Activated T-helper 2 cell treated with anti-CD3 and anti-CD28 coated beads, Interferon-gamma antibody, Interleukin-2, Interleukin-4, amounts not matched to agents 10 μg/mL and 5 μg/mL and 100 μg/mL, durations not matched to agents 14 hours and 24 hours and 36 hours (primary cell): ENCODE measurements around the gene ZBTB11. TPM values are rescaled to one million over a fixed set of nuclear protein-coding genes. Genes with fewer than 3 reads are reported as not detected.
"Not testable (repeated sequence)": the region's sequence is repeated elsewhere in the genome, so short reads cannot be mapped to it uniquely, and the experiment has no call there.

Source experiments
- DNase-seq: peaks from one replicate; pipeline ENCODE4 v3.0.0; 2021; ENCODE audit warnings: low spot score
- H3K27ac Mint-ChIP-seq: one replicate; pipeline ENCODE4 v1.8.0; 2021; ENCODE audit warnings: mixed read lengths
- H3K27me3 Mint-ChIP-seq: one replicate; pipeline ENCODE4 v1.8.0; 2021; ENCODE audit warnings: low read depth, mixed read lengths
- H3K36me3 Mint-ChIP-seq: one replicate; pipeline ENCODE4 v1.8.0; 2021; ENCODE audit warnings: low read depth, mixed read lengths
- H3K4me1 Mint-ChIP-seq: one replicate; pipeline ENCODE4 v1.8.0; 2021; ENCODE audit warnings: low read depth, mixed read lengths
- H3K4me3 Mint-ChIP-seq: one replicate; pipeline ENCODE4 v1.8.0; 2021; ENCODE audit warnings: low read depth, mild to moderate bottlenecking, moderate library complexity, mixed read lengths
- H3K9me3 Mint-ChIP-seq: one replicate; pipeline ENCODE4 v1.8.0; 2021; ENCODE audit warnings: mixed read lengths
- intact Hi-C: fragments of 100-400 bp; cut with micrococcal nuclease; formaldehyde crosslinking; loops from one replicate; pipeline ENCODE4 v1.15.1; 2023
- total RNA-seq: library from RNA; stranded (reverse); gene quantifications from 2 replicates; pipeline ENCODE4 v1.2.3, GENCODE V29; 2022

ZBTB11 gene
- total RNA-seq, 1 donor from 2014 or later, result 27.5 TPM

- Mint-ChIP-seq H3K9me3 (no peaks in the 10 kb centered on the region), H3K36me3 (peaks cover 73% of the 10 kb centered on the region), H3K4me1 (no peaks in the 10 kb centered on the region), H3K27ac (no peak overlapping the region), H3K27me3 (no peaks in the 10 kb centered on the region), H3K4me3 (no peak overlapping the region)
- no peak for DNase-seq
- intact Hi-C loops, result no loop called here
These were observed 16.2 kb downstream of the ZBTB11 start for GRCh38 chr3:101660714-101661113.

- H3K36me3 Mint-ChIP-seq, result peaks cover 89% of the 10 kb centered on the region
- intact Hi-C loops, result no loop called here
These were observed 20.3 kb downstream of the ZBTB11 start for GRCh38 chr3:101656651-101657050.

GRCh38 chr3:101646726-101647125 lies 30.2 kb downstream of the ZBTB11 start:
- no peak overlapping the region for H3K27ac Mint-ChIP-seq
- peaks cover 26% of the 10 kb centered on the region for H3K4me1 Mint-ChIP-seq
- intact Hi-C loops, result no loop called here
- peaks cover 35% of the 10 kb centered on the region for H3K36me3 Mint-ChIP-seq
- H3K4me3 Mint-ChIP-seq, result no peak overlapping the region
- H3K9me3 Mint-ChIP-seq, result no peaks in the 10 kb centered on the region
- no peaks in the 10 kb centered on the region for H3K27me3 Mint-ChIP-seq
- DNase-seq, result no peak

More at GRCh38 chr3:101656651-101657050, 20.3 kb downstream of the ZBTB11 start:
- DNase-seq, result no peak
- H3K27me3 Mint-ChIP-seq, result no peaks in the 10 kb centered on the region
- no peaks in the 10 kb centered on the region for H3K9me3 Mint-ChIP-seq
- H3K4me1 Mint-ChIP-seq, result no peaks in the 10 kb centered on the region
- no peak overlapping the region for H3K4me3 Mint-ChIP-seq
- no peak overlapping the region for H3K27ac Mint-ChIP-seq

- intact Hi-C loops, result loop anchor here (1.0 to 5.0 kb wide), 3 partner anchors 33 to 262 kb away; partner anchors contain the start of genes PCNP and ZBTB11
- DNase-seq, result peak; percentile 29
- no peaks in the 10 kb centered on the region for H3K27me3 Mint-ChIP-seq
- H3K9me3 Mint-ChIP-seq, result no peaks in the 10 kb centered on the region
- H3K27ac Mint-ChIP-seq, result peak overlapping the region; percentile 78
- peak overlapping the region; percentile 5 for H3K4me3 Mint-ChIP-seq
- peaks cover 18% of the 10 kb centered on the region for H3K36me3 Mint-ChIP-seq
- peaks cover 24% of the 10 kb centered on the region for H3K4me1 Mint-ChIP-seq
These were observed 32.9 kb downstream of the ZBTB11 start for GRCh38 chr3:101643861-101644613.

GRCh38 chr3:101643009-101643844 lies 33.7 kb downstream of the ZBTB11 start:
- Mint-ChIP-seq H3K9me3 (no peaks in the 10 kb centered on the region), H3K4me3 (no peak overlapping the region), H3K4me1 (peaks cover 24% of the 10 kb centered on the region), H3K27ac (peak overlapping the region; percentile 78), H3K27me3 (no peaks in the 10 kb centered on the region), H3K36me3 (peaks cover 12% of the 10 kb centered on the region)
- no peak for DNase-seq
- intact Hi-C loops, result loop anchor here (5.0 kb wide), 2 partner anchors 34 to 261 kb away; partner anchors contain the start of gene ZBTB11

- Mint-ChIP-seq H3K27ac (no peak overlapping the region), H3K4me1 (peaks cover 24% of the 10 kb centered on the region), H3K9me3 (no peaks in the 10 kb centered on the region), H3K36me3 (peaks cover 8% of the 10 kb centered on the region), H3K27me3 (no peaks in the 10 kb centered on the region), H3K4me3 (no peak overlapping the region)
- no peak for DNase-seq
- intact Hi-C loops, result loop anchor here (5.0 kb wide), 2 partner anchors 35 to 260 kb away; partner anchors contain the start of gene ZBTB11
These were observed 34.5 kb downstream of the ZBTB11 start for GRCh38 chr3:101642441-101642840.

- H3K9me3 Mint-ChIP-seq, H3K36me3 Mint-ChIP-seq, DNase-seq, H3K27me3 Mint-ChIP-seq, H3K27ac Mint-ChIP-seq, H3K4me3 Mint-ChIP-seq: not testable (repeated sequence)
- H3K4me1 Mint-ChIP-seq, result peaks cover 24% of the 10 kb centered on the region
- intact Hi-C loops, result loop anchor here (5.0 kb wide), 2 partner anchors 36 to 259 kb away; partner anchors contain the start of gene ZBTB11
These were observed 35.4 kb downstream of the ZBTB11 start for GRCh38 chr3:101641397-101642115.

- peaks cover 21% of the 10 kb centered on the region for H3K4me1 Mint-ChIP-seq
- intact Hi-C loops, result loop anchor here (5.0 kb wide), 2 partner anchors 37 to 258 kb away; partner anchors contain the start of gene ZBTB11
- no peaks in the 10 kb centered on the region for H3K36me3 Mint-ChIP-seq
These were observed 36.7 kb downstream of the ZBTB11 start for GRCh38 chr3:101640256-101640655.

GRCh38 chr3:101639280-101639963 lies 37.5 kb downstream of the ZBTB11 start:
- H3K4me3 Mint-ChIP-seq, result no peak overlapping the region

More at GRCh38 chr3:101640256-101640655, 36.7 kb downstream of the ZBTB11 start:
- Mint-ChIP-seq H3K9me3 (no peaks in the 10 kb centered on the region), H3K4me3 (no peak overlapping the region), H3K27me3 (no peaks in the 10 kb centered on the region), H3K27ac (no peak overlapping the region)
- DNase-seq, result no peak

GRCh38 chr3:101638261-101638745 lies 38.6 kb downstream of the ZBTB11 start:
- no peaks in the 10 kb centered on the region for H3K36me3 Mint-ChIP-seq
- H3K9me3 Mint-ChIP-seq, result no peaks in the 10 kb centered on the region
- no peak for DNase-seq
- peaks cover 5% of the 10 kb centered on the region for H3K4me1 Mint-ChIP-seq
- no peak overlapping the region for H3K27ac Mint-ChIP-seq
- no peaks in the 10 kb centered on the region for H3K27me3 Mint-ChIP-seq
- intact Hi-C loops, result loop anchor here (5.0 kb wide), 1 partner anchor 51 kb away; no protein-coding TSS in a partner anchor
- H3K4me3 Mint-ChIP-seq, result no peak overlapping the region

More at GRCh38 chr3:101639280-101639963, 37.5 kb downstream of the ZBTB11 start:
- no peaks in the 10 kb centered on the region for H3K36me3 Mint-ChIP-seq
- intact Hi-C loops, result loop anchor here (5.0 kb wide), 1 partner anchor 52 kb away; no protein-coding TSS in a partner anchor
- no peak for DNase-seq
- H3K9me3 Mint-ChIP-seq, result no peaks in the 10 kb centered on the region
- no peaks in the 10 kb centered on the region for H3K27me3 Mint-ChIP-seq
- H3K27ac Mint-ChIP-seq, result no peak overlapping the region
- H3K4me1 Mint-ChIP-seq, result peaks cover 16% of the 10 kb centered on the region

GRCh38 chr3:101637451-101637850 lies 39.5 kb downstream of the ZBTB11 start:
- intact Hi-C loops, result loop anchor here (5.0 kb wide), 1 partner anchor 50 kb away; no protein-coding TSS in a partner anchor
- H3K4me1 Mint-ChIP-seq, result peaks cover 2% of the 10 kb centered on the region
- H3K27me3 Mint-ChIP-seq, result no peaks in the 10 kb centered on the region
- no peaks in the 10 kb centered on the region for H3K9me3 Mint-ChIP-seq
- no peak for DNase-seq
- no peaks in the 10 kb centered on the region for H3K36me3 Mint-ChIP-seq
- H3K4me3 Mint-ChIP-seq, result no peak overlapping the region
- H3K27ac Mint-ChIP-seq, result no peak overlapping the region
